ENCODE measurements around the gene KRCC1.

KRCC1 gene

GRCh38 chr2:88097891-88098557, 42.4 kb upstream of the KRCC1 start:
- H3K27me3 ChIP-seq (ENCODE audit: insufficient read depth, low read length): no peaks in the 10 kb centered on the region
- no peak overlapping the region for H2BK120ac ChIP-seq (ENCODE audit: insufficient read depth, low read length, poor library complexity)
- no peak overlapping the region for H4K12ac ChIP-seq (ENCODE audit: low read depth, low read length)
- H2BK5ac ChIP-seq (ENCODE audit: low read depth, low read length, poor library complexity): no peak overlapping the region
- DNase-seq: no peak
- no peak overlapping the region for H3K23ac ChIP-seq (ENCODE audit: low read length)
- no peaks in the 10 kb centered on the region for H3K4me1 ChIP-seq (ENCODE audit: control insufficient read depth in 1 of 2, insufficient read depth in 2 of 2, low read length in 2 of 2)
- H2AK5ac ChIP-seq (ENCODE audit: low read length): no peak overlapping the region
- no peak overlapping the region for H3K4me2 ChIP-seq (ENCODE audit: low read length)
- H3K27ac ChIP-seq (ENCODE audit: low read depth, low read length): no peak overlapping the region
- peaks cover 0 to 2% of the 10 kb centered on the region in 2 experiments for H3K36me3 ChIP-seq (ENCODE audit: control insufficient read depth in 1 of 2, insufficient read depth in 2 of 2, low read length in 2 of 2)
- H3K4me3 ChIP-seq (ENCODE audit: low read depth, low read length): no peak overlapping the region
- H3K9ac ChIP-seq (ENCODE audit: low read length): no peak overlapping the region
- no peaks in the 10 kb centered on the region for H3K9me3 ChIP-seq (ENCODE audit: insufficient read depth, low read depth, low read length)
- no peaks in the 10 kb centered on the region for H3K79me2 ChIP-seq (ENCODE audit: control insufficient read depth, insufficient read depth, low read length, poor library complexity)
- no peak overlapping the region for H3K4ac ChIP-seq (ENCODE audit: low read depth, low read length)
- H3K79me1 ChIP-seq (ENCODE audit: low read length): no peaks in the 10 kb centered on the region
- no peak overlapping the region for H4K8ac ChIP-seq (ENCODE audit: low read depth, low read length)
- no peak overlapping the region for H3K18ac ChIP-seq (ENCODE audit: low read length)
- no peak overlapping the region for H2AFZ ChIP-seq (ENCODE audit: insufficient read depth, low read length, poor library complexity)
- H2BK12ac ChIP-seq (ENCODE audit: low read length): no peak overlapping the region
- H3K14ac ChIP-seq (ENCODE audit: low read length): no peak overlapping the region
- no peak overlapping the region for H4K91ac ChIP-seq (ENCODE audit: low read depth, low read length)
- whole genome bisulfite sequencing (ENCODE audit: extremely low coverage, insufficient coverage, insufficient read length): no CpG with 5 or more reads among the region's 4 CpGs

GRCh38 chr2:88097192-88097591, 41.6 kb upstream of the KRCC1 start:
- Histone ChIP-seq H3K4ac (ENCODE audit: low read depth, low read length) (no peak overlapping the region), H3K14ac (ENCODE audit: low read length) (no peak overlapping the region), H3K4me2 (ENCODE audit: low read length) (no peak overlapping the region), H3K36me3 (ENCODE audit: control insufficient read depth in 1 of 2, insufficient read depth in 2 of 2, low read length in 2 of 2) (peaks cover 0 to 2% of the 10 kb centered on the region in 2 experiments), H3K18ac (ENCODE audit: low read length) (no peak overlapping the region), H3K9ac (ENCODE audit: low read length) (no peak overlapping the region), H4K91ac (ENCODE audit: low read depth, low read length) (no peak overlapping the region), H2BK5ac (ENCODE audit: low read depth, low read length, poor library complexity) (no peak overlapping the region), H3K79me2 (ENCODE audit: control insufficient read depth, insufficient read depth, low read length, poor library complexity) (no peaks in the 10 kb centered on the region), H3K9me3 (ENCODE audit: insufficient read depth, low read depth, low read length) (no peaks in the 10 kb centered on the region), H3K27ac (ENCODE audit: low read depth, low read length) (no peak overlapping the region), H4K8ac (ENCODE audit: low read depth, low read length) (no peak overlapping the region), H2BK120ac (ENCODE audit: insufficient read depth, low read length, poor library complexity) (no peak overlapping the region), H2BK12ac (ENCODE audit: low read length) (no peak overlapping the region), H3K4me3 (ENCODE audit: low read depth, low read length) (no peak overlapping the region), H2AK5ac (ENCODE audit: low read length) (no peak overlapping the region), H2AFZ (ENCODE audit: insufficient read depth, low read length, poor library complexity) (no peak overlapping the region), H3K79me1 (ENCODE audit: low read length) (no peaks in the 10 kb centered on the region), H3K27me3 (ENCODE audit: insufficient read depth, low read length) (no peaks in the 10 kb centered on the region), H3K23ac (ENCODE audit: low read length) (no peak overlapping the region), H3K4me1 (ENCODE audit: control insufficient read depth in 1 of 2, insufficient read depth in 2 of 2, low read length in 2 of 2) (no peaks in the 10 kb centered on the region), H4K12ac (ENCODE audit: low read depth, low read length) (no peak overlapping the region)
- DNase-seq: no peak
- WGBS (ENCODE audit: extremely low coverage, insufficient coverage, insufficient read length): no CpG with 5 or more reads among the region's 3 CpGs

- H2BK5ac ChIP-seq (ENCODE audit: low read depth, low read length, poor library complexity): no peak overlapping the region
- no peak overlapping the region for H2AFZ ChIP-seq (ENCODE audit: insufficient read depth, low read length, poor library complexity)
- H3K9me3 ChIP-seq (ENCODE audit: insufficient read depth, low read depth, low read length): no peaks in the 10 kb centered on the region
- WGBS (ENCODE audit: extremely low coverage, insufficient coverage, insufficient read length): no CpG with 5 or more reads among the region's 5 CpGs
- no peak overlapping the region for H3K4me2 ChIP-seq (ENCODE audit: low read length)
- H3K4me1 ChIP-seq (ENCODE audit: control insufficient read depth in 1 of 2, insufficient read depth in 2 of 2, low read length in 2 of 2): no peaks in the 10 kb centered on the region
- H3K4ac ChIP-seq (ENCODE audit: low read depth, low read length): no peak overlapping the region
- no peak overlapping the region for H3K23ac ChIP-seq (ENCODE audit: low read length)
- H3K79me2 ChIP-seq (ENCODE audit: control insufficient read depth, insufficient read depth, low read length, poor library complexity): no peaks in the 10 kb centered on the region
- no peak overlapping the region for H3K14ac ChIP-seq (ENCODE audit: low read length)
- no peak overlapping the region for H3K18ac ChIP-seq (ENCODE audit: low read length)
- H3K27ac ChIP-seq (ENCODE audit: low read depth, low read length): no peak overlapping the region
- H4K8ac ChIP-seq (ENCODE audit: low read depth, low read length): no peak overlapping the region
- no peak overlapping the region for H4K91ac ChIP-seq (ENCODE audit: low read depth, low read length)
- peaks cover 0 to 2% of the 10 kb centered on the region in 2 experiments for H3K36me3 ChIP-seq (ENCODE audit: control insufficient read depth in 1 of 2, insufficient read depth in 2 of 2, low read length in 2 of 2)
- no peak overlapping the region for H2BK120ac ChIP-seq (ENCODE audit: insufficient read depth, low read length, poor library complexity)
- H3K27me3 ChIP-seq (ENCODE audit: insufficient read depth, low read length): no peaks in the 10 kb centered on the region
- H3K79me1 ChIP-seq (ENCODE audit: low read length): no peaks in the 10 kb centered on the region
- H2BK12ac ChIP-seq (ENCODE audit: low read length): no peak overlapping the region
- H3K9ac ChIP-seq (ENCODE audit: low read length): no peak overlapping the region
- H2AK5ac ChIP-seq (ENCODE audit: low read length): no peak overlapping the region
- no peak overlapping the region for H4K12ac ChIP-seq (ENCODE audit: low read depth, low read length)
- no peak overlapping the region for H3K4me3 ChIP-seq (ENCODE audit: low read depth, low read length)
- DNase-seq: no peak
Observed at GRCh38 chr2:88096708-88097107, 41.1 kb upstream of the KRCC1 start.

GRCh38 chr2:88095022-88095421, 39.4 kb upstream of the KRCC1 start:
- no peak overlapping the region for H2BK12ac ChIP-seq (ENCODE audit: low read length)
- H3K4ac ChIP-seq (ENCODE audit: low read depth, low read length): no peak overlapping the region
- H2AFZ ChIP-seq (ENCODE audit: insufficient read depth, low read length, poor library complexity): no peak overlapping the region
- H4K12ac ChIP-seq (ENCODE audit: low read depth, low read length): no peak overlapping the region
- peaks cover 0 to 2% of the 10 kb centered on the region in 2 experiments for H3K36me3 ChIP-seq (ENCODE audit: control insufficient read depth in 1 of 2, insufficient read depth in 2 of 2, low read length in 2 of 2)
- no peaks in the 10 kb centered on the region for H3K27me3 ChIP-seq (ENCODE audit: insufficient read depth, low read length)
- H3K23ac ChIP-seq (ENCODE audit: low read length): no peak overlapping the region
- no peaks in the 10 kb centered on the region for H3K79me2 ChIP-seq (ENCODE audit: control insufficient read depth, insufficient read depth, low read length, poor library complexity)
- no peak overlapping the region for H3K4me2 ChIP-seq (ENCODE audit: low read length)
- no peak overlapping the region for H2BK5ac ChIP-seq (ENCODE audit: low read depth, low read length, poor library complexity)
- H3K4me3 ChIP-seq (ENCODE audit: low read depth, low read length): no peak overlapping the region
- DNase-seq: no peak
- H3K9ac ChIP-seq (ENCODE audit: low read length): no peak overlapping the region
- H3K27ac ChIP-seq (ENCODE audit: low read depth, low read length): no peak overlapping the region
- no peak overlapping the region for H2AK5ac ChIP-seq (ENCODE audit: low read length)
- H4K8ac ChIP-seq (ENCODE audit: low read depth, low read length): no peak overlapping the region
- no peak overlapping the region for H3K14ac ChIP-seq (ENCODE audit: low read length)
- no peaks in the 10 kb centered on the region for H3K9me3 ChIP-seq (ENCODE audit: insufficient read depth, low read depth, low read length)
- H3K4me1 ChIP-seq (ENCODE audit: control insufficient read depth in 1 of 2, insufficient read depth in 2 of 2, low read length in 2 of 2): peaks cover 0 to 3% of the 10 kb centered on the region in 2 experiments
- H2BK120ac ChIP-seq (ENCODE audit: insufficient read depth, low read length, poor library complexity): no peak overlapping the region
- WGBS (ENCODE audit: extremely low coverage, insufficient coverage, insufficient read length): no CpG with 5 or more reads among the region's 3 CpGs
- H4K91ac ChIP-seq (ENCODE audit: low read depth, low read length): no peak overlapping the region
- no peak overlapping the region for H3K18ac ChIP-seq (ENCODE audit: low read length)
- H3K79me1 ChIP-seq (ENCODE audit: low read length): no peaks in the 10 kb centered on the region

Measured in trophoblast cell (in vitro differentiated cells and primary cell).